GM12892 (cell line): ENCODE results near the gene CCDC57.

Experiments
- POLR2A ChIP-seq: IDR thresholded peaks from 2 replicates; pipeline ENCODE4 v1.6.1; 2011; ENCODE audit warnings: low read depth, low read length, control low read depth
- POLR2AphosphoS5 ChIP-seq: IDR thresholded peaks from 2 replicates; pipeline ENCODE4 v1.6.1; 2011; ENCODE audit warnings: low read depth, low read length, control low read depth

DNA sequence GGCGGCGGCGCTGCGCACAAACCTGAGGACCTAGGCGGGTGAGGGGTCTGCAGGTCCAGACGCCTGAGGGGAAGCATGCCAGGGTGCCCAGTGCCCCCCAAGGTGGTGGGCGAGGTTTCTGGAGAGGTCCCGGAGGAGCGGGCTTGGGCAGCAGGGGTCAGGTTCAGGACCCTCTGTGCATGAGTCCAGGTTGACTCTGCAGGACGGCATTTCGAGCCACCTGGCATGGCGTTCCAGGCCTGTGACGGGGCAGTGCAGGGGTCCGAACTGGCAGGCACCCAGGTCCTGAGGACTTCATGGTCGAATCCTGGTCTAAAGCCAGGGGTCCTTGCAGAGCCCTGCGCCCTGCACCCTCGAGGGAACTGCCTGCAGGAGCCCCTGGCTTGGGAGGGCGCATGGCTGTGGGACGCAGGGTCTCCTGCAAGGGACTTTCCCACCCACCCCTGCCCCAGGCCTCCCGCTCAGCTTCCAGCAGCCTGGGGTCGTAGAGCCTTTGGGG, 19.7 kb upstream of the CCDC57 start:
- TF ChIP-seq POLR2A (no peak), POLR2AphosphoS5 (no peak)
